Gastroesophageal sphincter (tissue), 4 donors: ENCODE results near the gene SHE. TPM values are rescaled to one million over a fixed set of nuclear protein-coding genes. Genes with fewer than 3 reads are reported as not detected.

ENCODE experiments used
- ATAC-seq: fragments of 150-250 bp; one replicate; pipeline ENCODE4 v1.9.1; 2016; ENCODE audit warnings: mild to moderate bottlenecking, moderate library complexity
- H3K27ac ChIP-seq, 4 donors: fragments of 200-600 bp; sonication (generic) in 3 of 4; 1 replicate in 3 of 4; 2 replicates in 1 of 4; pipeline ENCODE4 v1.5.1; 2016 to 2019
- H3K27me3 ChIP-seq: fragments of 200-600 bp; sonication (generic); one replicate; pipeline ENCODE4 v1.5.1; 2019
- H3K36me3 ChIP-seq, 2 donors: fragments of 200-600 bp; sonication (generic); one replicate each; pipeline ENCODE4 v1.5.1; 2019; ENCODE audit warnings: control low read depth in 1 of 2
- H3K4me1 ChIP-seq, 3 donors: fragments of 200-600 bp; sonication (generic); 1 replicate in 2 of 3; 2 replicates in 1 of 3; pipeline ENCODE4 v1.5.1; 2016 to 2019; ENCODE audit warnings: control low read depth in 2 of 3
- H3K4me3 ChIP-seq, 2 donors: fragments of 200-600 bp; sonication (generic); one replicate each; pipeline ENCODE4 v1.5.1; 2019; ENCODE audit warnings: mild to moderate bottlenecking in 1 of 2, moderate library complexity in 1 of 2
- H3K9me3 ChIP-seq, 3 donors: fragments of 200-600 bp; sonication (generic); one replicate each; pipeline ENCODE4 v1.5.1; 2017 to 2019; ENCODE audit warnings: control low read depth in 2 of 3
- CTCF ChIP-seq, 4 experiments: fragments of 200-600 bp in 2 of 4; fragments of 450-650 bp in 2 of 4; sonication (generic) in 1 of 4; IDR thresholded peaks; one replicate each; pipeline ENCODE4 v1.5.1; 2017 to 2019; ENCODE audit warnings: antibody characterized with exemption in 4 of 4, mild to moderate bottlenecking in 2 of 4, moderate library complexity in 2 of 4
- EP300 ChIP-seq: sonication (generic); formaldehyde crosslinking; IDR thresholded peaks from one replicate; pipeline ENCODE4 v1.6.1; 2017; ENCODE audit warnings: antibody characterized with exemption, mild to moderate bottlenecking
- POLR2A ChIP-seq, 2 donors: fragments of 450-650 bp; IDR thresholded peaks; one replicate each; pipeline ENCODE4 v1.6.1; 2017; ENCODE audit warnings: antibody characterized with exemption in 2 of 2, mild to moderate bottlenecking in 2 of 2, moderate library complexity in 1 of 2
- POLR2AphosphoS5 ChIP-seq: sonication (generic); formaldehyde crosslinking; IDR thresholded peaks from one replicate; pipeline ENCODE4 v1.6.1; 2017; ENCODE audit warnings: antibody characterized with exemption
- WGBS, 2 donors: methylation state at CpG; one replicate each; pipeline ENCODE4 v1.1.5; 2018; ENCODE audit warnings: low coverage in 1 of 2; 5-methylcytosine and 5-hydroxymethylcytosine counted together
- total RNA-seq, 4 donors: library from RNA; depleted of rRNA; stranded (reverse); fragments of >200 nt; gene quantifications; one replicate each; pipeline ENCODE4 v1.1.0, GENCODE V29; 2016

Gene SHE
- total RNA-seq, 4 donors from 2014 or later = 7.2 to 13.9 (median 11.7) TPM

GRCh38 chr1:154481053-154481452 lies 21.2 kb downstream of the SHE start:
- H3K27me3 ChIP-seq = no peaks in the 10 kb centered on the region
- peaks cover 0 to 31% (median 0%) of the 10 kb centered on the region in 3 donors for H3K4me1 ChIP-seq
- H3K9me3 ChIP-seq = no peaks in the 10 kb centered on the region
- 33 to 75% methylated on average over 1 of the region's 1 CpG for WGBS, 2 donors
- no peaks in the 10 kb centered on the region for H3K36me3 ChIP-seq
- no peak for ATAC-seq
- TF ChIP-seq POLR2AphosphoS5 (no peak), CTCF (IDR thresholded peaks at IDR 0.05) (no peak), EP300 (no peak), POLR2A (IDR thresholded peaks at IDR 0.05) (no peak)
- H3K27ac ChIP-seq = peak overlapping the region in 1 of 4 donors; percentile 2
- no peak overlapping the region for H3K4me3 ChIP-seq

DNA sequence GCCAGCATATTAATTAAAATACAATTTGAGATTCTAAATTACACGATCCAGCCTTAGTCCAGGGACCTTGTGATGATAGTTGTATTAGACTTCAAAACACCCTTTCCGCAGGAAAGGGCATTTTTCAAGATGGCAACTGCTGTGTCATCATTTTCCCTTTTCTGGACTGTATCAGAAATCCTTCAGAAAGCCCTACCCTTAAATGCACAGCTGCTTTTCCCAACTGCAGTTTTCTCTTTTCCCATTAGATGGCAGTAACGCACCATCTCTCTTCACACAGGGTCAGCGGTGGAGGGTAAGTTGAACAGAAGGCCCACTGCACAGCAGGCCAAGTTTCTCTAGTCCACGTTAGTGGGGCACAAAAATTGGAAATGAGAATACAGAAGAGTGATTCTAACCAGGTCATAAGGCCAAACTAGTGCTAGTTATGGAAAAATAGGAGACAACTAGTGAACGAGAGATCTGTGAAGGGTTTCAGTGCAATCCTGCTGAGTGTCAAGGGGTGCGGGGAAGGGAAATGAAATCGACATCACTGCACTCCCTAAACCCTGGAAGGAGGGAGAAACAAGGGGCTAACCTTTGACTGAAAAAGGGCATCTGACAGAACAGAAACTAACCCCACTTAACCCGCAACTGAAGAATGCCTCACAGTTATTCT lies 22.3 kb downstream of the SHE start:
- 28 to 33% methylated on average over 7 to 9 of the region's 9 CpGs for WGBS, 2 donors
- Histone ChIP-seq H3K4me1 (peaks cover 0 to 23% (median 0%) of the 10 kb centered on the region in 3 donors), H3K9me3 (no peaks in the 10 kb centered on the region), H3K27ac (peak overlapping the region in 3 of 4 donors; percentile 15 to 38 (median 22)), H3K4me3 (no peak overlapping the region), H3K27me3 (no peaks in the 10 kb centered on the region), H3K36me3 (no peaks in the 10 kb centered on the region)
- TF ChIP-seq POLR2AphosphoS5 = peak; percentile 37
- no peak for TF ChIP-seq POLR2A (IDR thresholded peaks at IDR 0.05)
- no peak for TF ChIP-seq EP300
- peak; percentile 91 to 97 (median 96) for TF ChIP-seq CTCF (IDR thresholded peaks at IDR 0.05)
- ATAC-seq = peak; percentile 93

DNA sequence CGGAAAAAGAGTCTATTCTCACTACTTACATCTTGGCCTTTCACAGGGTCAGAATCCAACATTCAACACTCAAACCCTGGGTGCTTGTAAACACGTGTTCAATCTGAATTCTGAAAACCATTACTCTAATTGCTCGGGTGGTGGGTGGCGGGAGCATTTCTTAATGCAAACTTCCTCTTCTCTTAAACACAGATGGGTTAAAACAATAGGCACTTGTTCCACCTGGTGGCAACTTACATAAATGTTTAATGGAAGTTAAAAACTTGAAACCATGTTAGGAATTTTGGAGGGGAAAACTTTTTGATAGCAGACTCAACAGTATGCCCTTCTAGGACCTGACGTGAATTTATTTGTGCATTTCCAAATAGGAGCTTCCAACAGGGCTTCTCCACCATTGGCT lies 23.6 kb downstream of the SHE start:
- Histone ChIP-seq H3K36me3 (no peaks in the 10 kb centered on the region), H3K4me3 (no peak overlapping the region), H3K27me3 (no peaks in the 10 kb centered on the region), H3K27ac (peak overlapping the region in 3 of 4 donors; percentile 22 to 69 (median 38)), H3K9me3 (no peaks in the 10 kb centered on the region), H3K4me1 (peaks cover 0 to 29% (median 0%) of the 10 kb centered on the region in 3 donors)
- no peak for ATAC-seq
- TF ChIP-seq POLR2AphosphoS5 = no peak
- TF ChIP-seq CTCF (IDR thresholded peaks at IDR 0.05) = peak in 2 of 4 experiments; percentile 25 to 41
- 30 to 35% methylated on average over 4 to 5 of the region's 5 CpGs for WGBS, 2 donors

DNA sequence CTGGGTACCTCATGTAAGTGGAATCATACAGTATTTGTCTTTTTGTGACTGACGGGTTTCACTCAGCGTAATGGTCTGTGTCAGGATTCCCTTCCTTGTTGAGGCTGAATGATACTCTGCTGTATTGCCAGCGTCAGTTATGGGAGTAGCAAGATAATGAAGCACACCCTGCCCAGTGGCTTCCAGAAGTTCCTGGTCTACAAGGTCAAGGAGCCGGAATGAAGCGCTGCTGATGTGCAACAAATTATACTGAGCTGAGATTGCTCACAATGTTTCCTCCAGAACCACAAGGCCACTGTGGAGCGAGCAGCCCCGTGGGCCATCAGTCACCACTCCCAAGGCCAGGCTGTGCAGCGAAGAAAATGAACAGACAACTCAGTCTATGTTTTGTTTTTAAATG lies 24.2 kb downstream of the SHE start:
- Histone ChIP-seq H3K27ac (no peak overlapping the region), H3K4me3 (no peak overlapping the region), H3K27me3 (no peaks in the 10 kb centered on the region), H3K36me3 (no peaks in the 10 kb centered on the region), H3K4me1 (peaks cover 0 to 29% (median 0%) of the 10 kb centered on the region in 3 donors), H3K9me3 (no peaks in the 10 kb centered on the region)
- ATAC-seq = no peak
- 78 to 96% methylated on average over 5 to 6 of the region's 8 CpGs for WGBS, 2 donors
- no peak for TF ChIP-seq POLR2A (IDR thresholded peaks at IDR 0.05)
- no peak for TF ChIP-seq EP300
- no peak for TF ChIP-seq CTCF (IDR thresholded peaks at IDR 0.05)
- no peak for TF ChIP-seq POLR2AphosphoS5

- WGBS, 2 donors = no CpG with 5 or more reads among the region's 1 CpG
- Histone ChIP-seq H3K36me3 (no peaks in the 10 kb centered on the region), H3K27ac (no peak overlapping the region), H3K27me3 (no peaks in the 10 kb centered on the region), H3K4me1 (peaks cover 0 to 29% (median 0%) of the 10 kb centered on the region in 3 donors), H3K9me3 (no peaks in the 10 kb centered on the region), H3K4me3 (no peak overlapping the region)
- ATAC-seq = no peak
- TF ChIP-seq POLR2AphosphoS5 (no peak), CTCF (IDR thresholded peaks at IDR 0.05) (no peak), EP300 (no peak), POLR2A (IDR thresholded peaks at IDR 0.05) (no peak)
Observed at GRCh38 chr1:154476791-154477190, 25.4 kb downstream of the SHE start.
